NCI-H1417 treated with DMSO at 0.1 percent for 48 hours (cell line): ENCODE results near the gene GAMT.

Experiments used
- DNase-seq: peaks from one replicate; lab custom pipeline; 2025; lab: John Stamatoyannopoulos, UW

Gene GAMT

DNA sequence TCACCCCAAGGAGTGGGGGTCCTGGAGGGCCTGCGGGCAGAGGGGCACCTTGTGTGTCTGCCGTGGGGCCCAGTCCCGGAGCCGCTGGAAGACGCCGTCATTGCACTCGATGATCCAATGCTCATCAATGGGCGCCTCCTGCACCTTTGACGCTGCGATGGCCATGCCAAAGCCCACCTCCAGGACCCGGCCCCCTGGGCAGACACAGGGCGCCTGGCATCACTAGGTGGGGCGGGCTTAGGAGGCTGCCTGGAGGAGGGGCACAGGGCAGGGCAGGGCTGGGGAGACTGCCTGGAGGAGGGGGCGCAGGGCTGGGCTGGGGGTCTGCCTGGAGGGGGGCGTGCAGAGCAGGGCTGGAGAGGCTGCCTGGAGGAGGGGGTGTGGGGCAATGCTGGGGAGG is 1.6 kb downstream of the GAMT start:
- no peak for DNase-seq

DNA sequence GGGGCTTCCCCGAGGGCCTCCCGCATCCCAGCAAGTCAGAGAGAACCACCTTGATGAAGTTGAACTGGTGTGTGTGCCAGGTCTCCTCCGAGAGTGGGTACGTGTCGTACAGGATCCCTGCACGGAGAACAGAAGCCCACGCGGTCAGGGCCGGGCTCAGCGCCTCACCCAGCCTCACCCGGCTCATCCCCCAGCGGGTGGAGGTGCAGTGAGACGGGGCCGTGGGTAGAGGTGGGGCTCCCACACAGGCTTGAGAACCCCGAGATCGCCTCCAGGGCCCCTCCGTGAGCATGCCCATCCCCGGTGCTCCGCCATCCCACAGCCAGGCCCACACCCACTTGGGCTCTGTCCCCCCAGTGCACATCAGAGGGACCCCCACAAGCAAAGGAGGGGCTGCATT is 2.3 kb downstream of the GAMT start:
- no peak for DNase-seq

DNA sequence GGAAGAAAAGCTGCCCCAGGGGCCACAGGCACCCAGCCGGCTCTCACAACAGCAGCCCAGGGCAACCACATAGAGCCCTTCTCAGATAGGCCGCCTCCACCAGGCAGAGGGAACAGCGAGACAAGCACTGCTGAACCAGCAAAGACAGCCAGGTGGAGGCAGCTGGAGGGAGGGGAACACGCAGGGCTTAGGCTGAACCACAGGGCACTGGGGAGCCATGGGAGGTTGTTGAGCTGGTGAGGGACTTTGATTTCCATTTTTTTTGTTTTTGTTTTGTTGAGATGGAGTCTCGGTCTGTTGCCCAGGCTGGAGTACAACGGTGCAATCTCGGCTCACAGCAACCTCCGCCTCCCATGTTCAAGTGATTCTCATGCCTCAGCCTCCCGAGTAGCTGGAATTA is 3.5 kb downstream of the GAMT start:
- no peak for DNase-seq

DNA sequence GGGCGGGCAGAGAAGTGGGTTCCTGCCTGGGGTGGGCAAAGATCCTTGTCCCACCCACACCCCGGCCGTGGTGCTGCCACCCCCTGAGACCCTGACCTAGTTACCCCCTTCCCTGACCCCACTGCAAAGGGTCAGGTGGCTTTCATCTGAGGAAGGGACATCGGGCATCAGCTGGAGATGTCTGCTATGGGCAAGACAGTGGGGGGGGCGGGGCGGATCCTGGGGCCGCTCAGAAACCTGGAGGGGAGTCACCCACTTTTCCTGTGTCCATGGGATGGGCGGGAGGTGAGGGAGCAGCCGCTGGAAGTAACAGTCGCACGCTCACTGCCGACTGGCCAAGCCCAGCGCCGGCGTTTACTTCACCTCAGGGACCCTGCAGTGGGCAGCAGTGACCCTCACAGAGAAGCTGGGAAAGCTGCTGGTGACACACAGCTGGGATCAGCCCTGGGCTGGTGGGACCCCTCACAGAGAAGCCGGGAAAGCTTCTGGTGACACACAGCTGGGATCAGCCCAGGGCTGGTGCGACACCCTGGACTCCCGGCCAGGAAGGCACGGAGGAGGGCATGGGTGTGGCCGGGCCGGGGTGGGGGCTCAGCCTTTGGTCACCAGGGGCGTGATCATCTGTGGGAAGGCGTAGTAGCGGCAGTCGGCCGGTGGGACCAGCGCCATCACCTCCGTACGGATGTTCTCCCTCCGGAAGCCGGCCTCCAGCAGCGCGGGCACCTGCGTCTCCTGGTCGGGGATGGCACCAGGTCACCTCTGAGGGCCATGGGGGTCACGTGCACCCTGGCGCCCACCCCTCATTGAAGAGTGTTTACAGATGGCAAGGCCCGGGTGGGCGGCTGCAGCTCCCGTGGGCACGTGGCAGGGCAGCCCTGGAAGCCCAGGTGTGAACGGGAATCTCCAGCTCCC is 4.3 kb downstream of the GAMT start:
- DNase-seq: no peak

DNA sequence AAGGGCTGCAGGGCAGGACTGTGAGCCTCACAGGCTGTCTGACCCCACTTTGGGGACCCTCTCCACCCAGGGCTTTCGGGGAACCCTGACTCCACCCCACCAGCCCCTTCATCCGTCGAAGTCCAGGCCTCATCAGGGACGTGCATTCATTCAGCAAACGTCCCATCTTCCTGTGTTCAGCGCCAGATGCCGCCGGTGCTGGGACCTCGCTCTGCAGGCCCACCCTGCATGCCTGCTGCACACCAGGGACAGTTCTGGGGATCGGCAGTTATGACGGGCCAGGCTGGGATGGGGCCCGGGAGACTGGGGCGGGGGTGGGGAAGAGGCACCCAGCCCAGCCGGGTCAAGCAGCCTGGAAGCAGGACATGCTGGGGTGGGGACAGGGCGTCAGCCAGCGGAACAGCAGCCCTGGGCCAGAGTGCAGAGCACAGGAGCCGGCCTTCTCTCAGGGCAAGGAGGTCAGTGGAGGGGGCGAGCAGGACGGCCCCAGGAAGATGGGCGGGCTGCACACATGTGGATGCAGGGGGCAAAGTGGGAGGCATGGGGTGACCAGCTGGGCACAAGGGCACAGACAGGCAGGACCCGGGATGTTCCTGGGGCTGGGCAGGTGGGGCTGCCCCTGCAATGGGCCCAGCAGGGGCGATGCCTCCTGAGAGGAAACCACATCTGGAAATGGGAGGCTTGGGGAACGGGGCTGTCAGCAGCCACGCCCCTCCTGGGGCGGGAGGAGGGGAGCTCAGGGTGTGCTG is 5.1 kb downstream of the GAMT start:
- DNase-seq: no peak

DNA sequence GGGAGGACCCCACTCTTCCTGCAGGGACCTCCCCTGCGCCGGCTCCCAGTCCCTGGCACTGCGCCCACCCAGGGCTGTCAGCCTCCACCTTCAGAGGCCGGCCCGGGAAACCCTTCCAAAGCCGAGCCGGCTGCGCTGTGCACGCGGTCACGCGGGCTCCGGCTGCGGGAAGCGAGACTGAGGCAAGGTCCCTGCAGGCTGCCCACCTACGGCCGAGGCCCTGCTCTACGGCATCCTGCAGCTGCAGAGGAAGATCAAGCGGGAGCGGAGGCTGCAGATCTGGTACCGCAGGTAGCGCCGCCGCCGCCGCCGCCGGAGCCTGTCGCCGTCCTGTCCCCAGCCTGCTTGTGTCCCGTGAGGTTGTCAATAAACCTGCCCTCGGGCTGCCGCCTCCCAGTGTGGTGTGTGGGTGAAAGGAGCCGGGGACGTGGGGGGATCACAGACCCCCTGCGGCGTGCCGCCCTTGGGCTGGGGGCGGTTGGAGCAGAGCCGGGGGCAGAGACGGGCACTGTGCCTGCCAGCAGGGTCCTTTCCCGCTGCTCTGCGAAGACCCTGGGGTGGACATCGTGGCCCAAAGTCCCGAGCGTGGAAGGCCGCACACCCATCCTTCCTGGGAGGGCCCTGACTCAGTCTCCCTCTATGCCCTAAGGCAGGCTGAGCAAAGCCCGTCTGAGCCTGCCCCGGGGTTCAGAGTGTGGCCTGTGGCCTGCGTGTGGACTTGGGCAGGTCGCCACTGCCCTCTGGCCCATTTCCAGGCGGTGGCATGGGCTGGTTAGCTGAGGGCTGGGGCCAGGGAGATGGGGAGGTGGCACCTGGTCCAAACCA is 5.9 kb downstream of the GAMT start:
- DNase-seq: no peak

DNA sequence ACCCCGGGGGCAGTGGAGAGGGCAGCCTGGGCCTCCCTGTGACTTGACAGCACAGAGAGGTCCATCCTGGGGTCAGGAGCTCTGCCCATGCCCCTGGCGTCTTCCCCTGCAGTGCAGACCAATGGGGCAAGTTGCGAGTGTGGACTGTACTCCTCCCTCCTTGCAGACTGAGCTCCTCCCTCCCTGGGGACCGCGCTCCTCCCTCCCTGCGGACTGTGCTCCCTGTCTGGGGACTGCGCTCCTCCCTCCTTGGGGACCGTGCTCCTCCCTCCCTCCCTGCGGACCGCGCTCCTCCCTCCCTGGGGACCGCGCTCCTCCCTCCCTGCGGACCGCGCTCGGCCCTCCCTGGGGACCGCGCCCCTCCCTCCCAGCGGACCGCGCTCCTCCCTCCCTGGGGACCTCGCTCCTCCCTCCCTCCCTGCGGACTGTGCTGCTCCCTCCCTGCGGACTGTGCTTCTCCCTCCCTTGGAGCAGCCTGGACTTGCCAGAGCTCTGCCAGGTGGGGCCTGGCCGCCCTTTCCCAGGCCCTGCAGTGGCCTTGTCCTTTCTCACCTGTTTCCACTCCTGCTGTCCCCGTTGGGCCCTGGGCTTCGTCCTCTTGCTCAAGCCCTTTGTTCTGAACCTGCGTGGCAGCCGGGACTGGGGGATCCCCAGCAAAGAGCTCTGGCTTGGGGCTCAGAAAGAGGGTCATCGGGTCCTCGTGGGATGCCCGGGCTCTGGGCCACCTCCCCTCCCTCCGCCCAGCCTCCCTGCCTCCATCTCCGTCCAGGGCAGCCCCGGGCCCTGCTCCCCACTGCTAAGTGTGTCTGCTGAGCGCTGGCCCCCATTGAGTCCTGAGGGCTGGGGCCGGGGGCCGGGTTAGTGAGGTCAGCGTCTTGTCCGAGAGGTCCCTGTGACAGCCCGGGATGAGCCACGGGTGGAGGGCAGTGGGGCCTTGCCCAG is 6.8 kb downstream of the GAMT start:
- no peak for DNase-seq

DNA sequence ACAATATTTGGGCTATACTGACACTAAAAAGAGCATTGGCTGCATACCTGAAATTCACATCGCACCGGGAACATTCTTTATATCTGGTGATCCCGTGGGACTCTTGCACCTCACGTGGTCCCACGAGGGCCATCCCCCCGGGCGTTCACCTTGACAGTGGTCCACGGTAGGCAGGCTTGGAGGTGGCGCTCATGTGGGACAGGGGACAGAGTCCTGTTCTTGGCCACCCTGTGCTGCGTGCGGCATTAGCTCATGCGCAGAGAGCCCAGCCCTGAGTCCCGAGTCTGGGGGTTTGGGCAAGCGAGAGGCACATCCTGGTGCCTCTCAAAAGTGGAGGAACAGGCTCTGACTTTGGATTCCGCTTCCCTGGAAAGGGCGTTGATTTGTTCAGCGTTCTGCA is 7.5 kb downstream of the GAMT start:
- no peak for DNase-seq

DNA sequence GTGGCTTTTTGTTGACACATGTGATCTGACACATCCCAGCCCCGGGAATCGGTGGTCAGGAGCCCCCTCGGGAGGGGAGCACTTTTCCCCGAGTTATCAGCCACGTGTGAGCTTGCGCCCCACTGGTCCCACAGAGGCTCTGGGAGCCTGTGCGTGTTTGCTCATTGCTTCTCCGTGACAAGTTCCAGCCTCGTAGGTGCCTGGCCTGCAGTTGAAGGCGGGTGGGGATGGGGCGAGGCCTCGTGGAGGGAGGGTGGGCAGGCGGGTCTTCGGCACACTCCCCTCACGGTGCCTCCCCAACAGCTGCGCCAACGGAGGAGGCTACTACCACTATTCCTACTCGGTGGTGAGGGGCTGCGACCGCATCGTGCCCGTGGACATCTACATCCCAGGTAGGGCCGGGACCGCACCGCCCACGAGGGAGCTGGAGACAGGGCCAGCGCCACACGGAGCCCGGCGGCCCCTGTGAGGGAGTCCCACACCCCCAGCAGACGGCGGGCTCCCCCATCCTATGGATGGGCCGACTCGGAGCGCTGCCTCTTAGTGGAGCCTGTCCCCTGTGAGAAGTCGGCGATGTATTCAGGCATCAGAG is 8.3 kb downstream of the GAMT start:
- no peak for DNase-seq

DNA sequence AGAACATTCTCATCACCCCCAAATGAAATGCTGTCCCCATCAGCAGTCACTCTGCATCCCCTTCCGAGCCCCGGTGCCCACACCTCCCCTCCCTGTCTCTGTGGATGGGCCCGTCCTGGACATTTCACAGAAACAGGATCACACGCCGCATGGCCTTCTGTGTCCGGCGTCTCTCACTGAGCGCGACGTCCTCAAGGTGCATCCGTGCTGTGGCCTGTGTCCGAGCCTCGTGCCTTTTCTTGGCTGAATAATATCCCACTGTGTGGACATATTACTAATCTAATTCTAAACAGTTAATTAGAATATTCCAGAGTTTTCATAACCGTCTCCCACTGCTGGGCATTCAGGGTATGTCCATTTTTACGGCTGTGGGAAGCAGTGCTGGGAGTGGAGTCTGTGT is 8.9 kb downstream of the GAMT start:
- DNase-seq: no peak

DNA sequence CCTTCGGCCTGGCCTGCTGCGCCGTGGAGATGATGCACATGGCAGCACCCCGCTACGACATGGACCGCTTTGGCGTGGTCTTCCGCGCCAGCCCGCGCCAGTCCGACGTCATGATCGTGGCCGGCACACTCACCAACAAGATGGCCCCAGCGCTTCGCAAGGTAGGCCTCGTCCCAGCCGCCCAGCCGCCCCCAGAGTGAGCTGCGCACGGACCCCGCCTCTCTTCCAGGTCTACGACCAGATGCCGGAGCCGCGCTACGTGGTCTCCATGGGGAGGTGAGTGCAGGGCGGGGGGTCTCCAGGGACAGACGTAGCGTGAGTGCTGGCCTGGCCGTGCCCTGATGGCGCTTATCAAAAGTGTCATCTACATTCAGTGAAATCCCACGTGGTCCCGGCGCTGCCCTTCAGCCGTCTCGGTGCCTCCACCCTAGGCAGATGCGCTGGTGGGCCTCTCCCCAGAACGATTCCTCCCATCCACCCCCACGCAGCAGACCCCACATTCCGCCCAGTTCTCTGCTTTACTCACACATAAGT is 10.4 kb downstream of the GAMT start:
- DNase-seq: no peak

DNA sequence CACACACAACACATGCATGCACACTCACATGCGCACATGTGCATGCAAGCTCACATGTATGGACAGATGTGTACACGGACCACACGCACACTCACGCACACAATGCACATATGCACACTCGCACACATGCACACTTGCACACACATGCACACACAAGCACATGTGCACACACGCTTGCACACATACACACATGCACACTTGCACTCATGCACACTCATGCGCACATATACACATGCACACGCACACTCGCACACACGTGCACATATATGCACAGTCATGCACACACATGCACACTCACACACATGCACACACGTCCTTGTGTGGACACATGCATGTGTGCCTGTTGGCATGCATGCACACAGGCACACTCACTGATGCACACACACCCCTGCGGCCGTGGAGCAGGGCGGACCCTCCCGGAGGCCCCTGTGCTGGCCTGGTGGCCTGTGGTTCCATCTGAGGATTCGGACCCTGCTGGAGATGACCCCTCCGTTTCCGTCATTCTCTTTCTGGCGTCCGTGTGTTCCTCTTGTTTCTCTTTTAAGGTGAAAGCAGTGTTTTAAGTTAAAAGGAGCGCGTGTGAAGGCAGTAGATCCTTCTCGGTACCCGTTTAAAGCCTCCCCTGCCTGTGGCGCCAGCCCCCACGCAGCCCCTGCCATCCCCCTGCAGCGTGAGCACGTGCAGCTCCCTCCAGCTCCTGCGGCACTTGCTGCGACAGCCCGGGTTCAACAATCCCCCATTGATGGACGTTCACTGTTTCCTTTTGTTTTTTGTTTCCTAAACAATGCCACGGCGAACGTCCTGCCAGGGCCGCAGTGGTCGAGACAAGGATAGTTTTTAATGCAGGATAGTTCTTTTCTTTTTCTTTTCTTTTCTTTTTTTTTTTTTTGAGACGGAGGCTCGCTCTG is 12.1 kb downstream of the GAMT start:
- no peak for DNase-seq

DNA sequence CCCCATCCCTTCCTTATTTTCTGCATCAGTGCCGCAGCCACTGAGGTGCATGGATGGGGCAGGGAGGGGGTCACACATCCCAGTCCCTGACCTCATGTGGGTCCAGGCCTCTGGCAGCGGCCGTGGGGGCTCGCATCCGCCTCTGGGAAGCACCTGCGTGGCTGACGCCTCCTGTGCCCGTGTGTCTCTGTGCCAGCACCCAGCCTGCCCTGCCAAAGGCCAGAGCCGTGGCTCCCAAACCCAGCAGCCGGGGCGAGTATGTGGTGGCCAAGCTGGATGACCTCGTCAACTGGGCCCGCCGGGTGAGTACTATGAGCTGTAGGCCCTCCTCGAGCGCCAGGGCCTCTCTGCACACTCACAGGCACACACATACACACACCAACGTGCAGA is 12.7 kb downstream of the GAMT start:
- no peak for DNase-seq

DNA sequence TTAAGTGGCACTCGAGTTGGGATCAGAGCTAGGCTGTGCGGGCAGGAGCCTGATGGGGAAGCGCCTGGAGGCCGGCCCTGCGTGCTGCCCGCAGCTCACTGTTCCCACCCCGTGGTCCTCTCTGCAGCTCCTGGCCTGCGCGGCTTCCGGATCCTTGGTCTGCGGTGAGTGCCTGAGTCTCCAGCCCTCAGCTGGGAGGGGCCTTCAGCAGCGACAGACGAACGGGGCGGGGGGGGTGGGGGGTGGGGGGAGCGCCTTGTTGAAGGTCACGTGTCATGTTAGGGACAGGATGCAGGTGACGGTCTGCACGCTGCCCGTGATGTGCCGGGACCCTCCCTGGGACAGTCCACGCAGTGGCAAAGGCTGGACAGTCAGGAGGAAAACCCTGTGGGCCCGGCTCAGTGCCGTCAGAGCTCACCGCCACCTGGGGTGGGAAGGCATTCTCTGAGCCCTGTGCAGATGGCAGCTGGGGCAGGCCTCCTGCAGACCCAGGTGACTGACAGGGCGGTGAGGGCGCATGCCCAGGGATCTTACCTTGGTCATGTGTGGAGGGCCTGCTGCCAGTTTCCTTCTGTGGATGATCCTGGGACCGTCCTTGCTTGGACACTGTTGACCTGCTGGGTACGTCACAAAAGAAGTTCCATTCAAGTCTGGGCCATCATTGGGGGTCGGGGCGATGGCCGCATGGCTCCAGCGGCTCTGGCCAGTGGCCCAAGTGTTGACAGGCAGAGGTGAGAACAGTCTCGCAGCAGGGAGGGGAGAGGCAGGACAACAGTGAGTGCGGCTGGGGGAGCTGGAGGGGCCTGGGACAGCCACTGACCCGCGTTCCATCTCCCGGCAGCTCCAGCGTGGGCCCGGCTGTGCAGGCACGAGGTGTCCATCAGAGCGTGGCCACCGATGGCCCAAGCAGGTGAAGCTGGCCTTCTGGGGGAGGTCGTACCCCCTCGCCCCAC is 13.4 kb downstream of the GAMT start:
- DNase-seq: no peak

DNA sequence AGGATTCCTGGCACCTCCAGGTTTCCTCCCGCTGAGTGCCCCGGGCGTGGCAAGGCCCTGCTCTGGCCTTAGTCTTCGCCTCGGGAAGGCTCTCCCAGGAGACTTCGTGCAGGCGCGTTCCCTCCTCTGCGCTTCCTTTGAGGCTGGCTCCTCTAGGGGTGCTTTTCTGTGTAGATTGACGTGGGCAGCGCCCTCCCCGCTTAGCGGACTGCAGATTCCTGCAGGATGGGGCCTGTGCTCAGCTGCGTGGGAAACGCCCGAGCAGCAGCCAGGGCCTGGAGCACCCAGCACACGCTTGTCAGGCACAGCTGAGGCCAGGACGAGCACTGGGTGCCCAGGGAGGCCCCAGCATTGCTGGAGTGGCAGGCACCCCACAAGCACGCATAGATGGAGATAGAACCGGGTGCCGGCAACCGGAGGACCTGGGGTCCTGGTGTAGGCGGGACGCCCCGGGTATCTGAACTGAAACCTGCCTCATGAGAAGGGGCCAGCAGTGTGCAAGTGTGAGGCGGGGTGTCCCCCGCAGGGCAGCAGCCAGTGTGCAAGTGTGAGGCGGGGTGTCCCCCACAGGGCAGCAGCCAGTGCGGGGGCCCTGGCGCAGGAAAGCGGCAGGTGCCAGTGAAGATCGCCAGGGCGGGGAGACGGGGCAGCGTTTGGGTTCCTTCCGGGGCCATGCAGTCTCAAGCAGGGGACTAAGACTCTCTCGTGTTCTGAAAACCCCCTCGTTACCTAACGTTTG is 14.2 kb downstream of the GAMT start:
- DNase-seq: no peak

DNA sequence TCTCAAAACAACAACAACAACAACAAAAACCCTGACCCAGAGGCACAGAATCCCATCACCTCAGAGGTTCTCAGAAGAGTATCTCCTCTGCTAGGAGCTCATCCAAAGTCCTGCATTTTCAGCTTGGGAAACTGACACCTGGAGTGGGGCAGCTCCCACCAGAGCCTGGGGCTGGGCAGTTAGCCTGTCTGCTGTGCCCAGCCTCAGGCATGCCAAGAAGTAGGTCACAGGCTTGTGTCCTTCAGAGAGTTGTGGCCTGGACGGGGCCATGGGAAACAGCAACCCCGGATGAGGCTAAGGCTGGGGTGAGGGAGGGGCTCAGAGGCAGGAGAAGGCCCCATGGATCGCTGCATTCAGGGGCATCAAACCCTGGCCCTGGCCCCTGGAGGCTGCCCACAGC is 15.5 kb downstream of the GAMT start:
- no peak for DNase-seq

DNA sequence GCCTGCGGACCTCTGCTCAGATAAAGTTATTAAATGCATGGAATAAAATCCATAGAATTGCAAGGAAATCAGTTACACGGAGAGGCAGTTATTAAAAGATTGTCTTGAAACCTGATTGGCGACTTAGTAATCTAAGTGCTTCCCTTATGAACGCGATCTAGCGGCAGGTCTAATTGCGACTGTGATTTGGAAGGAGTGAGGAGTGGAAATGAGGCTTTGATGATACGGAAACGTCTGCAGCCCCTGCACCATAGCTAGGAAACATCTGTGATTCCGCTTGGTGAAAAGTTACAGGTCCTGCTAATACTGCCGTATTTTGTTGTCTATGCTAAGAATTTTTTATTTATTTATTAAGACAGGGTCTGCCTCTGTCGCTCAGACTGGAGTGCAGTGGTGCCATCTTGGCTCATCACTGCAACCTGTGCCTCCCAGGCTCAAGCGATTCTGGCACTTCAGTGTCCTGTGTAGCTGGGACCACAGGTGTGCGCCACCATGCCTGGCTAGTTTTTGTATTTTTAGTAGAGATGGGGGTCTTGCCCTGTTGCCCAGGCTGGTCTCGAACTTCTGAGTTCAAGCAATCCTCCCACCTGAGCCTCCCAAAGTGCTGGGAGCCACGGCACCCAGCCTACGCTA is 16.7 kb downstream of the GAMT start:
- DNase-seq: no peak
